Panc1 (cell line): Measurements from ENCODE around the gene BCAS3. TPM values are rescaled to one million over a fixed set of nuclear protein-coding genes. Genes with fewer than 3 reads are reported as not detected.
"Not testable (repeated sequence)": the region's sequence is repeated elsewhere in the genome, so short reads cannot be mapped to it uniquely, and the experiment has no call there.

Source experiments
- ATAC-seq: fragments of 200-7000 bp; cut with Tn5 transposase; 2 replicates; pipeline ENCODE4 v1.9.1; 2020; ENCODE audit warnings: mild to moderate bottlenecking, moderate library complexity
- BruUV-seq: library from RNA; stranded (reverse); fragments of 400-500 nt; replicated peaks from 2 replicates; lab custom pipeline; 2021; lab: Mats Ljungman, UMichigan
- CTCF ChIA-PET: fragments of 300-600 bp; sonication (Branson Sonifier 250); formaldehyde crosslinking; loops from one replicate; lab custom pipeline; 2022; ENCODE audit warnings: antibody characterized with exemption; lab: Charles Lee
- POLR2A ChIA-PET: fragments of 300-600 bp; sonication (Branson Sonifier 250); formaldehyde crosslinking; loops from one replicate; lab custom pipeline; 2022; ENCODE audit warnings: antibody characterized with exemption; lab: Charles Lee
- DNase-seq: peaks from one replicate; pipeline ENCODE4 v3.0.0-alpha.2; 2010; ENCODE audit warnings: low read depth, low spot score
- H3K27ac ChIP-seq: 2 replicates; pipeline ENCODE4 v1.5.1; 2011; ENCODE audit warnings: mild to moderate bottlenecking, low read length, inconsistent platforms
- H3K27me3 ChIP-seq: fragments of 200-500 bp; sonication (Bioruptor generic); 2 replicates; pipeline ENCODE4 v1.6.0; 2014; ENCODE audit warnings: low read length, inconsistent platforms; ENCODE audit not compliant: control insufficient read depth, insufficient read depth
- H3K36me3 ChIP-seq: fragments of 200-500 bp; sonication (Bioruptor generic); 2 replicates; pipeline ENCODE4 v1.5.1; 2014; ENCODE audit warnings: inconsistent platforms, mild to moderate bottlenecking, low read length, moderate library complexity; ENCODE audit not compliant: control insufficient read depth, insufficient read depth
- H3K4me1 ChIP-seq: 2 replicates; pipeline ENCODE4 v1.5.1; 2011; ENCODE audit warnings: inconsistent platforms, mild to moderate bottlenecking, low read length, moderate library complexity; ENCODE audit not compliant: control insufficient read depth, insufficient read depth
- H3K4me3 ChIP-seq, 2 experiments: 2 replicates each; pipeline ENCODE4 v1.5.1; 2011 to 2012; ENCODE audit warnings: low read depth in 2 of 2, low read length in 2 of 2, mild to moderate bottlenecking in 2 of 2, inconsistent platforms in 1 of 2, moderate library complexity in 1 of 2
- H3K9me3 ChIP-seq: fragments of 200-500 bp; sonication (Bioruptor generic); 2 replicates; pipeline ENCODE4 v1.5.1; 2014; ENCODE audit warnings: low read depth, mild to moderate bottlenecking, inconsistent platforms, low read length, moderate library complexity; ENCODE audit not compliant: control insufficient read depth, insufficient read depth
- CTCF ChIP-seq: fragments of 450-650 bp; IDR thresholded peaks from 2 replicates; pipeline ENCODE4 v1.5.1; 2017; ENCODE audit warnings: mild to moderate bottlenecking
- POLR2AphosphoS5 ChIP-seq: IDR thresholded peaks from 2 replicates; pipeline ENCODE4 v1.6.1; 2012; ENCODE audit warnings: mild to moderate bottlenecking, low read depth, low read length, moderate library complexity
- REST ChIP-seq, 2 experiments: IDR thresholded peaks; 2 replicates each; pipeline ENCODE4 v1.6.1; 2011 to 2012; ENCODE audit warnings: low read depth in 2 of 2, control low read depth in 1 of 2, low read length in 1 of 2, mild to moderate bottlenecking in 1 of 2, moderate library complexity in 1 of 2; ENCODE audit not compliant: insufficient read depth in 1 of 2
- SIN3A ChIP-seq: IDR thresholded peaks from 2 replicates; pipeline ENCODE4 v1.6.1; 2012; ENCODE audit warnings: low read depth, mild to moderate bottlenecking, low read length, moderate library complexity, borderline replicate concordance; ENCODE audit not compliant: insufficient read depth
- TCF7L2 ChIP-seq: IDR thresholded peaks from 2 replicates; pipeline ENCODE4 v1.6.1; 2011; ENCODE audit warnings: mild to moderate bottlenecking, low read depth, low read length, inconsistent platforms
- in situ Hi-C: cut with HindIII; loops from 2 replicates; pipeline ENCODE4 v1.10.0; 2016; ENCODE audit warnings: low sequenced_read_pairs, low pct_unique_long_range_greater_than_20kb
- intact Hi-C: fragments of 100-400 bp; cut with micrococcal nuclease; formaldehyde crosslinking; loops from one replicate; pipeline ENCODE4 v1.10.0; 2022; ENCODE audit not compliant: unreplicated experiment
- total RNA-seq: library from RNA; stranded (reverse); gene quantifications from one replicate; pipeline ENCODE4 v1.2.1, GENCODE V29; 2021; ENCODE audit not compliant: unreplicated experiment

Gene BCAS3
- total RNA-seq, 1 experiment from 2014 or later: 9.3 TPM

- peaks cover 4% of the 10 kb centered on the region; the same call in 1 of the 2 replicates for H3K9me3 ChIP-seq
- DNase-seq (no peak), ATAC-seq (no peak)
- intact Hi-C loops (no loop called here), in situ Hi-C loops (no loop called here)
- H3K4me1 ChIP-seq: no peaks in the 10 kb centered on the region
- TF ChIP-seq TCF7L2 (no peak), REST (IDR thresholded peaks at IDR 0.05; ENCODE audit: insufficient read depth in 1 of 2, low read depth in 2 of 2, low read length in 1 of 2) (no peak), SIN3A (no peak), CTCF (no peak), POLR2AphosphoS5 (no peak)
- CTCF ChIA-PET: no interaction called here
- H3K4me3 ChIP-seq: no peak overlapping the region
- POLR2A ChIA-PET: no interaction called here
- H3K27ac ChIP-seq: no peak overlapping the region
- BruUV-seq: no TSS peak
- no peaks in the 10 kb centered on the region for H3K36me3 ChIP-seq
- H3K27me3 ChIP-seq: no peaks in the 10 kb centered on the region
These were observed 763.0 kb downstream of the BCAS3 start for GRCh38 chr17:61440697-61441096.

GRCh38 chr17:61441507-61441906 is 763.9 kb downstream of the BCAS3 start:
- H3K9me3 ChIP-seq, intact Hi-C loops, ATAC-seq, in situ Hi-C loops, POLR2A ChIA-PET, H3K4me1 ChIP-seq, CTCF ChIA-PET, H3K27me3 ChIP-seq, H3K36me3 ChIP-seq, H3K4me3 ChIP-seq, BruUV-seq, H3K27ac ChIP-seq, DNase-seq: not testable (repeated sequence)

GRCh38 chr17:61442136-61442775 is 764.6 kb downstream of the BCAS3 start:
- POLR2A ChIA-PET: interaction anchor here (0.6 kb wide), 1 partner anchor 100 kb away, joined by 21 read pairs; no protein-coding TSS in a partner anchor
- no peaks in the 10 kb centered on the region for H3K4me1 ChIP-seq
- in situ Hi-C loops (no loop called here), intact Hi-C loops (no loop called here)
- no peak overlapping the region for H3K4me3 ChIP-seq
- DNase-seq: no peak
- BruUV-seq: no TSS peak
- H3K27ac ChIP-seq: no peak overlapping the region
- TF ChIP-seq TCF7L2 (no peak), SIN3A (no peak), POLR2AphosphoS5 (no peak), REST (IDR thresholded peaks at IDR 0.05; ENCODE audit: insufficient read depth in 1 of 2, low read depth in 2 of 2, low read length in 1 of 2) (no peak), CTCF (no peak)
- peaks cover 4% of the 10 kb centered on the region; the same call in 1 of the 2 replicates for H3K9me3 ChIP-seq
- no peaks in the 10 kb centered on the region for H3K36me3 ChIP-seq
- H3K27me3 ChIP-seq: no peaks in the 10 kb centered on the region
- no peak for ATAC-seq
- CTCF ChIA-PET: no interaction called here
